SK-N-SH treated with all-trans-retinoic acid at 6 μM for 48 hours (cell line): ENCODE results near the gene LTBP4.

ENCODE experiments used
- ATAC-seq: fragments of 200-7000 bp; cut with Tn5 transposase; 3 replicates; pipeline ENCODE4 v1.9.1; 2020; ENCODE audit warnings: mild to moderate bottlenecking, moderate library complexity
- ARNTL ChIP-seq: fragments of 450-650 bp; formaldehyde crosslinking; IDR thresholded peaks from 2 replicates; pipeline ENCODE4 v1.5.0; 2020; ENCODE audit warnings: low read depth, mild to moderate bottlenecking, moderate library complexity, borderline replicate concordance
- BACH2 ChIP-seq: fragments of 250-450 bp; sonication (Bioruptor Pico); IDR thresholded peaks from 2 replicates; pipeline ENCODE4 v1.9.0; 2021; ENCODE audit warnings: mild to moderate bottlenecking, borderline replicate concordance
- CREB5 ChIP-seq: fragments of 250-450 bp; sonication (Bioruptor Pico); IDR thresholded peaks from 2 replicates; pipeline ENCODE4 v1.5.1; 2020; ENCODE audit warnings: low read depth, mild to moderate bottlenecking, moderate library complexity
- CSDC2 ChIP-seq: fragments of 250-450 bp; sonication (Bioruptor Pico); IDR thresholded peaks from 2 replicates; pipeline ENCODE4 v1.5.0; 2020; ENCODE audit warnings: mild to moderate bottlenecking, moderate library complexity
- CSRNP3 ChIP-seq: fragments of 250-450 bp; sonication (Bioruptor Pico); IDR thresholded peaks from 2 replicates; pipeline ENCODE4 v1.5.1; 2021; ENCODE audit warnings: mild to moderate bottlenecking, moderate library complexity
- ESRRG ChIP-seq: fragments of 250-450 bp; sonication (Bioruptor Pico); IDR thresholded peaks from 2 replicates; pipeline ENCODE4 v1.6.1; 2021; ENCODE audit warnings: mild to moderate bottlenecking
- GLIS3 ChIP-seq: fragments of 250-450 bp; sonication (Bioruptor Pico); IDR thresholded peaks from 2 replicates; pipeline ENCODE4 v1.5.0; 2020; ENCODE audit warnings: mild to moderate bottlenecking, moderate library complexity
- ISL1 ChIP-seq: fragments of 250-450 bp; sonication (Bioruptor Pico); IDR thresholded peaks from 2 replicates; pipeline ENCODE4 v2.1.2; 2022; ENCODE audit warnings: mild to moderate bottlenecking, moderate library complexity
- PATZ1 ChIP-seq: fragments of 250-450 bp; sonication (Bioruptor Pico); IDR thresholded peaks from 2 replicates; pipeline ENCODE4 v1.8.0; 2020; ENCODE audit warnings: mild to moderate bottlenecking, moderate library complexity, borderline replicate concordance
- POU6F1 ChIP-seq: fragments of 250-450 bp; sonication (Bioruptor Pico); IDR thresholded peaks from 2 replicates; pipeline ENCODE4 v1.8.0; 2021; ENCODE audit warnings: low read depth, mild to moderate bottlenecking, moderate library complexity, borderline replicate concordance
- PPARA ChIP-seq: fragments of 250-450 bp; sonication (Bioruptor Pico); IDR thresholded peaks from 2 replicates; pipeline ENCODE4 v1.5.0; 2020; ENCODE audit warnings: mild to moderate bottlenecking, borderline replicate concordance
- RARB ChIP-seq: fragments of 250-450 bp; sonication (Bioruptor Pico); IDR thresholded peaks from 2 replicates; pipeline ENCODE4 v1.8.0; 2021; ENCODE audit warnings: mild to moderate bottlenecking, moderate library complexity
- SNAI2 ChIP-seq: fragments of 250-450 bp; sonication (Bioruptor Pico); IDR thresholded peaks from 2 replicates; pipeline ENCODE4 v1.5.0; 2020; ENCODE audit warnings: mild to moderate bottlenecking, moderate library complexity
- TCF4 ChIP-seq: fragments of 250-450 bp; sonication (Bioruptor Pico); IDR thresholded peaks from 2 replicates; pipeline ENCODE4 v1.8.0; 2021; ENCODE audit warnings: mild to moderate bottlenecking, moderate library complexity, borderline replicate concordance
- TOX ChIP-seq: fragments of 250-450 bp; sonication (Bioruptor Pico); IDR thresholded peaks from 2 replicates; pipeline ENCODE4 v1.8.0; 2021; ENCODE audit warnings: mild to moderate bottlenecking, moderate library complexity, borderline replicate concordance
- ZC3H10 ChIP-seq: fragments of 250-450 bp; sonication (Bioruptor Pico); IDR thresholded peaks from 2 replicates; pipeline ENCODE4 v1.5.1; 2021; ENCODE audit warnings: mild to moderate bottlenecking, moderate library complexity
- ZFP3 ChIP-seq: fragments of 250-450 bp; sonication (Bioruptor Pico); IDR thresholded peaks from 2 replicates; pipeline ENCODE4 v1.5.0; 2020; ENCODE audit warnings: mild to moderate bottlenecking, moderate library complexity
- ZFP30 ChIP-seq: fragments of 450-650 bp; formaldehyde crosslinking; IDR thresholded peaks from 2 replicates; pipeline ENCODE4 v1.5.0; 2022; ENCODE audit warnings: mild to moderate bottlenecking, moderate library complexity
- ZNF565 ChIP-seq: fragments of 450-650 bp; formaldehyde crosslinking; conservative IDR thresholded peaks from 2 replicates; pipeline ENCODE4 v1.5.0; 2020; ENCODE audit warnings: low read depth, mild to moderate bottlenecking, moderate library complexity
- ZNF70 ChIP-seq: fragments of 450-650 bp; formaldehyde crosslinking; IDR thresholded peaks from 2 replicates; pipeline ENCODE4 v1.5.0; 2020; ENCODE audit warnings: mild to moderate bottlenecking, moderate library complexity
- ZNF8 ChIP-seq: fragments of 450-650 bp; formaldehyde crosslinking; IDR thresholded peaks from 2 replicates; pipeline ENCODE4 v1.5.0; 2020; ENCODE audit warnings: mild to moderate bottlenecking, moderate library complexity

LTBP4 gene

GRCh38 chr19:40601134-40601974 is at the start of gene LTBP4:
LTBP4 (plus strand) TSS chr19:40601369; CDS start chr19:40601388, 19 bp downstream.
- TF ChIP-seq PPARA (CRISPR knock-in tag) (no peak), ZC3H10 (CRISPR knock-in tag) (no peak), TCF4 (CRISPR knock-in tag) (no peak), POU6F1 (CRISPR knock-in tag) (no peak), ESRRG (CRISPR knock-in tag) (no peak), RARB (CRISPR knock-in tag) (no peak), ZFP30 (CRISPR knock-in tag) (no peak), CSDC2 (no peak), ZNF70 (CRISPR knock-in tag) (no peak), SNAI2 (CRISPR knock-in tag) (no peak), GLIS3 (no peak), ZFP3 (CRISPR knock-in tag) (no peak), TOX (CRISPR knock-in tag) (no peak), ZNF565 (CRISPR knock-in tag) (no peak), CSRNP3 (CRISPR knock-in tag) (no peak), ARNTL (CRISPR knock-in tag) (no peak), BACH2 (CRISPR knock-in tag) (no peak)
- no peak for ATAC-seq

- no peak for ATAC-seq
- TF ChIP-seq BACH2 (CRISPR knock-in tag): no peak
- TF ChIP-seq ZNF70 (CRISPR knock-in tag): no peak
- TF ChIP-seq TCF4 (CRISPR knock-in tag): no peak
- TF ChIP-seq TOX (CRISPR knock-in tag): no peak
- no peak for TF ChIP-seq ISL1
- TF ChIP-seq PPARA (CRISPR knock-in tag): no peak
- no peak for TF ChIP-seq CSRNP3 (CRISPR knock-in tag)
- no peak for TF ChIP-seq GLIS3
Observed at GRCh38 chr19:40552848-40553247, 48.3 kb upstream of the LTBP4 start.

- TF ChIP-seq TCF4 (CRISPR knock-in tag) (no peak), ZNF8 (no peak), BACH2 (CRISPR knock-in tag) (no peak), CSDC2 (no peak), ARNTL (CRISPR knock-in tag) (no peak), ESRRG (CRISPR knock-in tag) (no peak), ZFP30 (CRISPR knock-in tag) (no peak), PPARA (CRISPR knock-in tag) (no peak), CSRNP3 (CRISPR knock-in tag) (no peak), TOX (CRISPR knock-in tag) (no peak), PATZ1 (CRISPR knock-in tag) (no peak), POU6F1 (CRISPR knock-in tag) (no peak), ZNF565 (CRISPR knock-in tag) (no peak), CREB5 (CRISPR knock-in tag) (no peak)
- no peak for ATAC-seq
Observed at GRCh38 chr19:40553885-40554857, 47.0 kb upstream of the LTBP4 start.
